Stimulated activated CD4-positive, alpha-beta T cell treated with anti-CD3 and anti-CD28 coated beads, Interleukin-15, amount 100 ng/mL, for 48 hours (primary cell): ENCODE results near the gene CCDC181.
A peak's percentile ranks its signal among the peaks of the same experiment; 100 is the strongest.

Experiments
- DNase-seq, 2 donors: peaks; one replicate each; pipeline ENCODE4 v3.0.0-alpha.2; 2020; ENCODE audit warnings: low read depth in 2 of 2

The CCDC181 gene

GRCh38 chr1:169395955-169396354 lies 31.3 kb downstream of the CCDC181 start:
- DNase-seq, result no peak

- no peak for DNase-seq
Measured at GRCh38 chr1:169392406-169392805, 34.9 kb downstream of the CCDC181 start.

- DNase-seq, result no peak
Measured at GRCh38 chr1:169390303-169390702, 37.0 kb downstream of the CCDC181 start.

GRCh38 chr1:169387399-169387798 lies 39.9 kb downstream of the CCDC181 start:
- DNase-seq, result no peak

GRCh38 chr1:169383449-169383848 lies 43.8 kb downstream of the CCDC181 start:
- DNase-seq, result no peak

- DNase-seq, result no peak
Measured at GRCh38 chr1:169381162-169381561, 46.1 kb downstream of the CCDC181 start.

- no peak for DNase-seq
Measured at GRCh38 chr1:169371404-169371803, 55.9 kb downstream of the CCDC181 start.

GRCh38 chr1:169368406-169368769 lies 58.9 kb downstream of the CCDC181 start:
- no peak for DNase-seq

- DNase-seq, result peak; percentile 94 to 97
Measured at GRCh38 chr1:169367686-169368405, 59.4 kb downstream of the CCDC181 start, which contains the start of the genes BLZF1 and NME7. TSS of gene BLZF1 (plus strand) at chr1:169368195. CDS start at chr1:169369523, 1,328 bp downstream. TSS of gene NME7 (minus strand) at chr1:169367797. CDS start at chr1:169367710, 87 bp downstream.

- DNase-seq, result no peak
Measured at GRCh38 chr1:169367096-169367685, 60.1 kb downstream of the CCDC181 start.

- no peak for DNase-seq
Measured at GRCh38 chr1:169364948-169365347, 62.3 kb downstream of the CCDC181 start.

- peak in 1 of 2 donors; percentile 11 for DNase-seq
Measured at GRCh38 chr1:169363046-169363730, 64.1 kb downstream of the CCDC181 start.

- DNase-seq, result no peak
Measured at GRCh38 chr1:169361281-169361680, 66.0 kb downstream of the CCDC181 start.

GRCh38 chr1:169360415-169360814 lies 66.9 kb downstream of the CCDC181 start:
- DNase-seq, result no peak

GRCh38 chr1:169348383-169349036 lies 78.8 kb downstream of the CCDC181 start:
- no peak for DNase-seq

GRCh38 chr1:169347688-169348382 lies 79.4 kb downstream of the CCDC181 start:
- no peak for DNase-seq

- DNase-seq, result no peak
Measured at GRCh38 chr1:169346036-169346589, 81.2 kb downstream of the CCDC181 start.

GRCh38 chr1:169345511-169345910 lies 81.8 kb downstream of the CCDC181 start:
- DNase-seq, result no peak
